SU-DHL-6 (cell line): ENCODE data around the gene ANKZF1.

Experiments
- H2AFZ ChIP-seq: fragments of 200-600 bp; sonication (generic); 2 replicates; pipeline ENCODE4 v1.6.1; 2014; ENCODE audit warnings: low read depth, mild to moderate bottlenecking, moderate library complexity, mixed read lengths, antibody characterized with exemption, low read length; ENCODE audit not compliant: severe bottlenecking
- H3F3A ChIP-seq: fragments of 200-600 bp; shearing (Covaris generic); 2 replicates; pipeline ENCODE4 v1.6.0; 2016; ENCODE audit warnings: antibody characterized with exemption, mild to moderate bottlenecking; ENCODE audit not compliant: insufficient read depth
- H3K27ac ChIP-seq: fragments of 200-600 bp; sonication (generic); 2 replicates; pipeline ENCODE4 v1.5.1; 2016; ENCODE audit warnings: low read depth, mild to moderate bottlenecking, low read length, moderate library complexity, mixed read lengths
- H3K27me3 ChIP-seq: fragments of 200-600 bp; sonication (generic), shearing (Covaris generic); 2 replicates; pipeline ENCODE4 v1.6.0; 2014; ENCODE audit warnings: mild to moderate bottlenecking, low read length
- H3K36me3 ChIP-seq: fragments of 200-600 bp; sonication (generic); 2 replicates; pipeline ENCODE4 v1.6.1; 2014; ENCODE audit warnings: mild to moderate bottlenecking, low read length, mixed read lengths
- H3K4me2 ChIP-seq: fragments of 300-600, 200-600 bp; shearing (Covaris generic), sonication (generic); 2 replicates; pipeline ENCODE4 v1.6.0; 2014; ENCODE audit warnings: low read length, low read depth, mild to moderate bottlenecking; ENCODE audit not compliant: poor library complexity, severe bottlenecking
- H3K4me3 ChIP-seq: fragments of 200-600 bp; sonication (generic); 2 replicates; pipeline ENCODE4 v1.5.1; 2014; ENCODE audit warnings: antibody characterized with exemption, low read length, mild to moderate bottlenecking, mixed read lengths; ENCODE audit not compliant: insufficient read depth, poor library complexity, severe bottlenecking
- H3K79me2 ChIP-seq: fragments of 200-600 bp; sonication (generic); 2 replicates; pipeline ENCODE4 v1.6.1; 2014; ENCODE audit warnings: mild to moderate bottlenecking, low read length, moderate library complexity; ENCODE audit not compliant: insufficient read depth
- H3K9ac ChIP-seq: fragments of 200-600 bp; sonication (generic); 2 replicates; pipeline ENCODE4 v1.7.0; 2014; ENCODE audit warnings: mild to moderate bottlenecking, low read length
- H3K9me2 ChIP-seq: fragments of 200-600 bp; sonication (generic); replicated peaks from 2 replicates; pipeline ENCODE4 v1.6.1; 2014; ENCODE audit warnings: low read length; ENCODE audit not compliant: insufficient read depth
- H3K9me3 ChIP-seq: fragments of 200-600 bp; sonication (generic); 2 replicates; pipeline ENCODE4 v1.6.1; 2014; ENCODE audit warnings: low read length, mixed read lengths; ENCODE audit not compliant: insufficient read depth
- H4K20me1 ChIP-seq: fragments of 200-600 bp; sonication (generic); 2 replicates; pipeline ENCODE4 v1.6.1; 2014; ENCODE audit warnings: low read depth, mild to moderate bottlenecking, antibody characterized with exemption, low read length, moderate library complexity, mixed read lengths
- CTCF ChIP-seq: fragments of 200-600 bp; sonication (generic); IDR thresholded peaks from one replicate; pipeline ENCODE4 v1.5.1; 2017; ENCODE audit warnings: antibody characterized with exemption, mild to moderate bottlenecking, low read length, moderate library complexity; ENCODE audit not compliant: insufficient read depth, poor library complexity, severe bottlenecking
- EZH2phosphoT487 ChIP-seq: fragments of 200-600 bp; sonication (generic), shearing (Covaris generic); conservative IDR thresholded peaks from 2 replicates; pipeline ENCODE4 v1.6.1; 2018; ENCODE audit warnings: mild to moderate bottlenecking, antibody characterized with exemption, low read length, moderate library complexity, mixed read lengths

The ANKZF1 gene

GRCh38 chr2:219225350-219225749 is 4.3 kb upstream of the ANKZF1 start:
- H2AFZ ChIP-seq: no peak overlapping the region
- no peaks in the 10 kb centered on the region for H3K36me3 ChIP-seq
- H3K4me3 ChIP-seq: no peak overlapping the region
- H3K9ac ChIP-seq: no peak overlapping the region
- no peaks in the 10 kb centered on the region for H3K27me3 ChIP-seq
- H3K27ac ChIP-seq: no peak overlapping the region
- no peaks in the 10 kb centered on the region for H4K20me1 ChIP-seq
- no peaks in the 10 kb centered on the region for H3F3A ChIP-seq
- H3K9me3 ChIP-seq: no peaks in the 10 kb centered on the region
- TF ChIP-seq CTCF (no peak), EZH2phosphoT487 (no peak)
- no peak overlapping the region for H3K4me2 ChIP-seq
- H3K79me2 ChIP-seq: peaks cover 24% of the 10 kb centered on the region
- H3K9me2 ChIP-seq: no peaks in the 10 kb centered on the region

- no peaks in the 10 kb centered on the region for H4K20me1 ChIP-seq
- H3F3A ChIP-seq: no peaks in the 10 kb centered on the region
- H3K27me3 ChIP-seq: no peaks in the 10 kb centered on the region
- no peaks in the 10 kb centered on the region for H3K36me3 ChIP-seq
- peaks cover 33% of the 10 kb centered on the region for H3K79me2 ChIP-seq
- no peak overlapping the region for H3K27ac ChIP-seq
- no peak for TF ChIP-seq EZH2phosphoT487
- TF ChIP-seq CTCF: no peak
- H3K4me3 ChIP-seq: peak overlapping the region; percentile 97
- no peaks in the 10 kb centered on the region for H3K9me3 ChIP-seq
- H3K9ac ChIP-seq: peak overlapping the region; percentile 76
- H3K4me2 ChIP-seq: peak overlapping the region; percentile 73
- no peak overlapping the region for H2AFZ ChIP-seq
- no peaks in the 10 kb centered on the region for H3K9me2 ChIP-seq
These were observed 1.3 kb upstream of the ANKZF1 start for GRCh38 chr2:219228041-219228910.

GRCh38 chr2:219228911-219229304 is 698 bp upstream of the ANKZF1 start:
- no peak for TF ChIP-seq CTCF
- no peak for TF ChIP-seq EZH2phosphoT487
- H2AFZ ChIP-seq: peak overlapping the region; percentile 55
- H3K27ac ChIP-seq: peak overlapping the region; percentile 52; the same call in 1 of the 2 replicates
- peak overlapping the region; percentile 97 for H3K4me3 ChIP-seq
- H3K36me3 ChIP-seq: 0 out of 2 replicates have a peak, but pooled peaks cover 2% of the 10 kb centered on the region
- H3F3A ChIP-seq: no peaks in the 10 kb centered on the region
- no peaks in the 10 kb centered on the region for H4K20me1 ChIP-seq
- peaks cover 33% of the 10 kb centered on the region for H3K79me2 ChIP-seq
- peak overlapping the region; percentile 73 for H3K4me2 ChIP-seq
- no peaks in the 10 kb centered on the region for H3K9me2 ChIP-seq
- H3K9me3 ChIP-seq: no peaks in the 10 kb centered on the region
- H3K27me3 ChIP-seq: no peaks in the 10 kb centered on the region
- peak overlapping the region; percentile 76 for H3K9ac ChIP-seq
